PFSK-1 (cell line): Measurements from ENCODE around the gene NECTIN1.

Experiments used
- FOXP2 ChIP-seq: optimal IDR thresholded peaks from 2 replicates; pipeline ENCODE3; 2011; ENCODE audit warnings: borderline replicate concordance, control low read depth, inconsistent platforms; ENCODE audit not compliant: insufficient read depth; ENCODE audit errors: extremely low read length, extremely low read depth
- POLR2AphosphoS5 ChIP-seq: IDR thresholded peaks from 2 replicates; pipeline ENCODE4 v1.6.1; 2012; ENCODE audit warnings: low read depth, mild to moderate bottlenecking, control low read depth, low read length, moderate library complexity
- REST ChIP-seq, 2 experiments: IDR thresholded peaks; 2 replicates each; pipeline versions ENCODE4 v1.6.1 to v1.8.0; 2011 to 2012; ENCODE audit warnings: low read depth in 2 of 2, low read length in 2 of 2, control low read depth in 1 of 2, inconsistent platforms in 1 of 2, mild to moderate bottlenecking in 1 of 2, moderate library complexity in 1 of 2; ENCODE audit not compliant: insufficient read depth in 1 of 2
- SIN3A ChIP-seq: IDR thresholded peaks from 2 replicates; pipeline ENCODE4 v1.6.1; 2012; ENCODE audit warnings: mild to moderate bottlenecking, low read length, moderate library complexity, borderline replicate concordance; ENCODE audit not compliant: insufficient read depth
- TAF1 ChIP-seq: IDR thresholded peaks from 2 replicates; pipeline ENCODE4 v1.6.1; 2012; ENCODE audit warnings: low read length, control low read depth, borderline replicate concordance; ENCODE audit not compliant: insufficient read depth

Gene NECTIN1

DNA sequence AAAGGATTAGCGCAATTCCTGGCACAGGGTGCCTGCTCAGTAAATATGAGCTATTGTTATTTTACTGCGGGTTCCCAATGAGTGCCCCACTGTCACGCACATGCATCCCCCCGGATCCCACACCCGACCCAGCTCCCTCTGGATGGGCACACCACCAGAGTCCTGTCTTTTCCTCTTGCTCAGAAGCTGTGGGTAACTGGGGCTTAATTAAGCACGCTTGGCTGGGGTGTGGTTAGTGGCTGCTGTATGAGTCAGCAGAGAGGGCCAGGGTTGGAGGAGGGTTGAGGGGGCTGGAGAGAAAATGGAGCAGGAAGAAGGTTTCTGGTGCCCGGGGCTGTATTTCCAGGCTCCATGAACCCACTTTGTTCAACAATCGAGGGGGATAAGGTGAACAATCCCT is 30.3 kb upstream of the NECTIN1 start:
- TF ChIP-seq REST (IDR thresholded peaks at IDR 0.05; ENCODE audit: insufficient read depth in 1 of 2, low read depth in 2 of 2, low read length in 2 of 2) (no peak), FOXP2 (no peak), POLR2AphosphoS5 (no peak), SIN3A (no peak), TAF1 (no peak)

DNA sequence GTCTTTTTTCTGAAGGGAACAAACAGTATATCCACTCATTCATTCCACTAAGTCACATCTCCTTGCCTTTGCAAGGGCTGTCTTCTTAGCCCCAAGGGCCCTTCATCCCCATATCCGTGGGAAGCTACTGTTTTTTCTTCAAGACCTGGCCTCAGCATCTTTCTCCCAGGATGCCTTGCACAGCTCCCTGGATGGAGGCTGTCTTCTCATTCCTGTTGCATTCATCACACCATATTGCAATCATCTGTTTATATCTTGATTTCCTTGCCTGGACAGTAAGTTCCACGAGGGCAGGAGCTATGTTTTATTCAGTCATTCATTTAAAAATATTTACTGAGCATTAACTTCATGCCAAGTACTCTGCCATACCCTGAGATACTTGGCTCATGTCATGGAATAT is 29.3 kb upstream of the NECTIN1 start:
- TF ChIP-seq TAF1 (no peak), POLR2AphosphoS5 (no peak), SIN3A (no peak), FOXP2 (no peak), REST (IDR thresholded peaks at IDR 0.05; ENCODE audit: insufficient read depth in 1 of 2, low read depth in 2 of 2, low read length in 2 of 2) (no peak)

GRCh38 chr11:119757378-119757777 is 28.4 kb upstream of the NECTIN1 start:
- TF ChIP-seq FOXP2 = no peak
- TF ChIP-seq TAF1 = no peak
- TF ChIP-seq REST (IDR thresholded peaks at IDR 0.05; ENCODE audit: insufficient read depth in 1 of 2, low read depth in 2 of 2, low read length in 2 of 2) = no peak
- TF ChIP-seq SIN3A = no peak
- TF ChIP-seq POLR2AphosphoS5 = no peak

- TF ChIP-seq FOXP2 (no peak), TAF1 (no peak), POLR2AphosphoS5 (no peak), REST (IDR thresholded peaks at IDR 0.05; ENCODE audit: insufficient read depth in 1 of 2, low read depth in 2 of 2, low read length in 2 of 2) (no peak), SIN3A (no peak)
Observed at GRCh38 chr11:119756169-119756865, 27.3 kb upstream of the NECTIN1 start.
